HCT116 (cell line): ENCODE results near the gene CNDP1. TPM values are rescaled to one million over a fixed set of nuclear protein-coding genes. Genes with fewer than 3 reads are reported as not detected.

Source experiments
- ATAC-seq: fragments of 200-7000 bp; cut with Tn5 transposase; 2 replicates; pipeline ENCODE4 v1.9.1; 2020; ENCODE audit warnings: mild to moderate bottlenecking, moderate library complexity
- BruUV-seq: library from RNA; stranded (reverse); fragments of 400-500 nt; replicated peaks from 2 replicates; lab custom pipeline; 2021; lab: Mats Ljungman, UMichigan
- CTCF ChIA-PET: fragments of 300-600 bp; sonication (Branson Sonifier 250); formaldehyde crosslinking; loops from one replicate; lab custom pipeline; 2021; ENCODE audit warnings: antibody characterized with exemption; lab: Charles Lee
- POLR2A ChIA-PET: fragments of 300-600, 350-600 bp; sonication (Branson Sonifier 250); formaldehyde crosslinking; loops from one replicate; lab custom pipeline; 2021; ENCODE audit warnings: antibody characterized with exemption; lab: Charles Lee
- RAD21 ChIA-PET, 2 experiments: fragments of 300-600 bp; sonication (Branson Sonifier 250); formaldehyde crosslinking; loops; one replicate each; lab custom pipeline; 2023; ENCODE audit warnings: low total read pairs in 2 of 2; ENCODE audit not compliant: uncharacterized antibody in 2 of 2, unreplicated experiment in 2 of 2, low non-redundant PET in 1 of 2; lab: Charles Lee
- DNase-seq: peaks from one replicate; pipeline ENCODE4 v3.0.0-alpha.2; 2010; ENCODE audit warnings: low read depth, low spot score
- H2AFZ ChIP-seq: fragments of 200-600 bp; shearing (Covaris generic), sonication (generic); 2 replicates; pipeline ENCODE4 v1.6.1; 2017; ENCODE audit warnings: low read depth, mixed run types, mixed read lengths, antibody characterized with exemption, low read length; ENCODE audit not compliant: poor library complexity, severe bottlenecking
- H3K27ac ChIP-seq: 2 replicates; pipeline ENCODE4 v1.5.1; 2012; ENCODE audit warnings: low read depth, low read length
- H3K27me3 ChIP-seq: fragments of 200-600 bp; sonication (generic); 2 replicates; pipeline ENCODE4 v1.6.1; 2016; ENCODE audit warnings: mixed run types, low read length, mixed read lengths; ENCODE audit not compliant: insufficient read depth
- H3K36me3 ChIP-seq, 2 experiments: fragments of 200-500 bp in 1 of 2; fragments of 200-600 bp in 1 of 2; sonication (Bioruptor generic) in 1 of 2; sonication (generic) in 1 of 2; 2 replicates each; pipeline versions ENCODE4 v1.5.1 to v1.6.1; 2014 to 2016; ENCODE audit warnings: low read length in 2 of 2, inconsistent platforms in 1 of 2, mixed read lengths in 1 of 2, mixed run types in 1 of 2; ENCODE audit not compliant: insufficient read depth in 2 of 2, control insufficient read depth in 1 of 2
- H3K4me1 ChIP-seq, 2 experiments: fragments of 200-600 bp in 1 of 2; sonication (generic) in 1 of 2; 2 replicates each; pipeline versions ENCODE4 v1.5.1 to v1.6.1; 2012 to 2017; ENCODE audit warnings: low read length in 2 of 2, inconsistent platforms in 1 of 2, mild to moderate bottlenecking in 1 of 2, mixed read lengths in 1 of 2, mixed run types in 1 of 2, moderate library complexity in 1 of 2; ENCODE audit not compliant: insufficient read depth in 2 of 2, control insufficient read depth in 1 of 2
- H3K4me2 ChIP-seq: fragments of 200-600 bp; sonication (generic); 2 replicates; pipeline ENCODE4 v1.6.1; 2017; ENCODE audit warnings: mixed run types, low read length, mixed read lengths
- H3K4me3 ChIP-seq, 2 experiments: fragments of 200-600 bp in 1 of 2; sonication (generic) in 1 of 2; replicated peaks in 1 of 2; 2 replicates each; pipeline ENCODE4 v1.5.1; 2011 to 2016; ENCODE audit warnings: low read length in 2 of 2, control low read depth in 1 of 2, low read depth in 1 of 2, mild to moderate bottlenecking in 1 of 2, mixed read lengths in 1 of 2, mixed run types in 1 of 2
- H3K79me2 ChIP-seq: fragments of 200-600 bp; sonication (generic); 2 replicates; pipeline ENCODE4 v1.6.1; 2017; ENCODE audit warnings: mild to moderate bottlenecking, mixed run types, low read length, moderate library complexity, mixed read lengths; ENCODE audit not compliant: insufficient read depth
- H3K9ac ChIP-seq: fragments of 200-600 bp; sonication (generic); 2 replicates; pipeline ENCODE4 v1.6.1; 2016; ENCODE audit warnings: low read length, mixed read lengths
- H3K9me2 ChIP-seq: fragments of 200-600 bp; sonication (generic), shearing (Covaris generic); 2 replicates; pipeline ENCODE4 v1.6.1; 2017; ENCODE audit warnings: mixed run types, mild to moderate bottlenecking, moderate library complexity; ENCODE audit not compliant: insufficient read depth
- H3K9me3 ChIP-seq, 2 experiments: fragments of 200-500 bp in 1 of 2; fragments of 200-600 bp in 1 of 2; sonication (Bioruptor generic) in 1 of 2; sonication (generic) in 1 of 2; 2 replicates each; pipeline ENCODE4 v1.6.1; 2014 to 2017; ENCODE audit warnings: low read length in 2 of 2, mixed read lengths in 2 of 2, inconsistent platforms in 1 of 2, low read depth in 1 of 2, mild to moderate bottlenecking in 1 of 2, mixed run types in 1 of 2, moderate library complexity in 1 of 2; ENCODE audit not compliant: control insufficient read depth in 1 of 2, insufficient read depth in 1 of 2
- H4K20me1 ChIP-seq: fragments of 200-600 bp; sonication (generic), shearing (Covaris generic); 2 replicates; pipeline ENCODE4 v1.6.1; 2017; ENCODE audit warnings: mixed run types, mild to moderate bottlenecking, moderate library complexity; ENCODE audit not compliant: insufficient read depth
- CEBPB ChIP-seq: IDR thresholded peaks from 2 replicates; pipeline ENCODE4 v1.6.1; 2012; ENCODE audit warnings: low read depth
- EGR1 ChIP-seq: IDR thresholded peaks from 2 replicates; pipeline ENCODE4 v1.6.1; 2012; ENCODE audit warnings: low read depth
- ELF1 ChIP-seq: IDR thresholded peaks from 2 replicates; pipeline ENCODE4 v1.6.1; 2012; ENCODE audit warnings: low read depth, borderline replicate concordance
- FOSL1 ChIP-seq: IDR thresholded peaks from 2 replicates; pipeline ENCODE4 v1.6.1; 2012; ENCODE audit warnings: low read depth
- POLR2A ChIP-seq: IDR thresholded peaks from 2 replicates; pipeline ENCODE4 v1.7.0; 2011; ENCODE audit warnings: borderline replicate concordance; ENCODE audit not compliant: insufficient read depth, insufficient read length; ENCODE audit errors: extremely low read depth
- RAD21 ChIP-seq: IDR thresholded peaks from 2 replicates; pipeline ENCODE4 v1.6.1; 2012; ENCODE audit warnings: low read depth, mild to moderate bottlenecking
- SP1 ChIP-seq: IDR thresholded peaks from 2 replicates; pipeline ENCODE4 v1.6.1; 2012; ENCODE audit warnings: low read depth
- ZNF274 ChIP-seq: fragments of 200-500 bp; sonication (Bioruptor generic); IDR thresholded peaks from 2 replicates; pipeline ENCODE4 v1.6.1; 2014; ENCODE audit warnings: mild to moderate bottlenecking, low read depth, low read length, inconsistent platforms
- intact Hi-C: fragments of 100-400 bp; cut with micrococcal nuclease; formaldehyde crosslinking; loops from 2 replicates; pipeline ENCODE4 v1.10.0; 2022
- total RNA-seq: library from RNA; stranded (reverse); gene quantifications from one replicate; pipeline ENCODE4 v1.2.1, GENCODE V29; 2021; ENCODE audit not compliant: unreplicated experiment
- TF ChIP-seq, protein P1 (sequence below), 3 experiments: fragments of 200-600 bp in 1 of 3; sonication (generic) in 1 of 3; IDR thresholded peaks in 2 of 3; conservative IDR thresholded peaks in 1 of 3; 2 replicates each; pipeline ENCODE4 v1.5.1; 2012 to 2017; ENCODE audit warnings: low read depth in 2 of 3, low read length in 2 of 3, antibody characterized with exemption in 1 of 3, borderline replicate concordance in 1 of 3, control low read depth in 1 of 3, mild to moderate bottlenecking in 1 of 3, mixed read lengths in 1 of 3, mixed run types in 1 of 3, moderate library complexity in 1 of 3; ENCODE audit not compliant: insufficient read depth in 1 of 3
- TF ChIP-seq, protein P2 (sequence below): IDR thresholded peaks from 2 replicates; pipeline ENCODE4 v1.6.1; 2012
- TF ChIP-seq, protein P3 (sequence below): IDR thresholded peaks from 2 replicates; pipeline ENCODE4 v1.6.1; 2012
- TF ChIP-seq, protein P4 (sequence below): IDR thresholded peaks from 2 replicates; pipeline ENCODE4 v1.6.1; 2012; ENCODE audit warnings: low read depth

CNDP1 gene
- total RNA-seq, 1 experiment from 2014 or later, result not detected

DNA sequence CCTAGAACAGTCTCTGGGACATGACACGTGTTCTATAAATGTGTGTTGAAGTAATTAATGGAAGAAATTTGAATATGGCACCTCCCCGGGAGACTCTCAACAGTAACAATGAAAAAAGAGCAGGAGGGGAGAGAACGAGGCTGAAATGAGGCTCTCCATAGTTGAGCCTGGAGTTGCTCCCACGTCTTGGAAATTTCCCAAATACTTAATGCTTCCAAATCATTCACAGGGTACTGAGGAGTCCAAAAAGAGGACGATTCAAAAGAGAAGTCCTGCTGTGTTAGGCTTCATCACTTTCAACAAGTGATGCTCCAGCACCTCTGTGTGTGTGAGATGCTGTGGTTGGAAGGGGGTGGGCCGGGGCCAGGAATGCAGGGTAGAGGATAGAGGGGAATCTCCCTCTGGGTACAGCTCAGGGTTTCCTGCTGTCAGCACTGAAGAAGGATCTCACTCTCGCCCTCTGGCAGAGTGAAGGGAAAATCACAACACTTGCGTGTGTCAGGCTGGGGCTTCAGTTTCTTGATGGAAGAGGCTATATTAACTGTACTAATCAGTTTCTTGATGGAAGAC is 45.3 kb downstream of the CNDP1 start:
- BruUV-seq, result no TSS peak
- no peaks in the 10 kb centered on the region for H3K9me3 ChIP-seq
- H3K9ac ChIP-seq, result no peak overlapping the region
- H3K9me2 ChIP-seq, result no peaks in the 10 kb centered on the region
- no peaks in the 10 kb centered on the region for H3K4me1 ChIP-seq
- H3K4me3 ChIP-seq, result no peak overlapping the region
- intact Hi-C loops, result no loop called here
- no peak for DNase-seq
- POLR2A ChIA-PET, result no interaction called here
- TF ChIP-seq, protein P1, sequence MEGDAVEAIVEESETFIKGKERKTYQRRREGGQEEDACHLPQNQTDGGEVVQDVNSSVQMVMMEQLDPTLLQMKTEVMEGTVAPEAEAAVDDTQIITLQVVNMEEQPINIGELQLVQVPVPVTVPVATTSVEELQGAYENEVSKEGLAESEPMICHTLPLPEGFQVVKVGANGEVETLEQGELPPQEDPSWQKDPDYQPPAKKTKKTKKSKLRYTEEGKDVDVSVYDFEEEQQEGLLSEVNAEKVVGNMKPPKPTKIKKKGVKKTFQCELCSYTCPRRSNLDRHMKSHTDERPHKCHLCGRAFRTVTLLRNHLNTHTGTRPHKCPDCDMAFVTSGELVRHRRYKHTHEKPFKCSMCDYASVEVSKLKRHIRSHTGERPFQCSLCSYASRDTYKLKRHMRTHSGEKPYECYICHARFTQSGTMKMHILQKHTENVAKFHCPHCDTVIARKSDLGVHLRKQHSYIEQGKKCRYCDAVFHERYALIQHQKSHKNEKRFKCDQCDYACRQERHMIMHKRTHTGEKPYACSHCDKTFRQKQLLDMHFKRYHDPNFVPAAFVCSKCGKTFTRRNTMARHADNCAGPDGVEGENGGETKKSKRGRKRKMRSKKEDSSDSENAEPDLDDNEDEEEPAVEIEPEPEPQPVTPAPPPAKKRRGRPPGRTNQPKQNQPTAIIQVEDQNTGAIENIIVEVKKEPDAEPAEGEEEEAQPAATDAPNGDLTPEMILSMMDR (IDR thresholded peaks at IDR 0.05 in 2 of 3, conservative IDR thresholded peaks at IDR 0.05 in 1 of 3; ENCODE audit: borderline replicate concordance in 1 of 3, insufficient read depth in 1 of 3, low read depth in 2 of 3, low read length in 2 of 3), result no peak
- TF ChIP-seq ELF1 (no peak), SP1 (no peak), FOSL1 (no peak), EGR1 (no peak), CEBPB (no peak), POLR2A (no peak), ZNF274 (no peak), RAD21 (no peak)
- TF ChIP-seq, protein P2, sequence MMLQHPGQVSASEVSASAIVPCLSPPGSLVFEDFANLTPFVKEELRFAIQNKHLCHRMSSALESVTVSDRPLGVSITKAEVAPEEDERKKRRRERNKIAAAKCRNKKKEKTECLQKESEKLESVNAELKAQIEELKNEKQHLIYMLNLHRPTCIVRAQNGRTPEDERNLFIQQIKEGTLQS, result no peak
- TF ChIP-seq, protein P3, sequence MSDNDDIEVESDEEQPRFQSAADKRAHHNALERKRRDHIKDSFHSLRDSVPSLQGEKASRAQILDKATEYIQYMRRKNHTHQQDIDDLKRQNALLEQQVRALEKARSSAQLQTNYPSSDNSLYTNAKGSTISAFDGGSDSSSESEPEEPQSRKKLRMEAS, result no peak
- TF ChIP-seq, protein P4, sequence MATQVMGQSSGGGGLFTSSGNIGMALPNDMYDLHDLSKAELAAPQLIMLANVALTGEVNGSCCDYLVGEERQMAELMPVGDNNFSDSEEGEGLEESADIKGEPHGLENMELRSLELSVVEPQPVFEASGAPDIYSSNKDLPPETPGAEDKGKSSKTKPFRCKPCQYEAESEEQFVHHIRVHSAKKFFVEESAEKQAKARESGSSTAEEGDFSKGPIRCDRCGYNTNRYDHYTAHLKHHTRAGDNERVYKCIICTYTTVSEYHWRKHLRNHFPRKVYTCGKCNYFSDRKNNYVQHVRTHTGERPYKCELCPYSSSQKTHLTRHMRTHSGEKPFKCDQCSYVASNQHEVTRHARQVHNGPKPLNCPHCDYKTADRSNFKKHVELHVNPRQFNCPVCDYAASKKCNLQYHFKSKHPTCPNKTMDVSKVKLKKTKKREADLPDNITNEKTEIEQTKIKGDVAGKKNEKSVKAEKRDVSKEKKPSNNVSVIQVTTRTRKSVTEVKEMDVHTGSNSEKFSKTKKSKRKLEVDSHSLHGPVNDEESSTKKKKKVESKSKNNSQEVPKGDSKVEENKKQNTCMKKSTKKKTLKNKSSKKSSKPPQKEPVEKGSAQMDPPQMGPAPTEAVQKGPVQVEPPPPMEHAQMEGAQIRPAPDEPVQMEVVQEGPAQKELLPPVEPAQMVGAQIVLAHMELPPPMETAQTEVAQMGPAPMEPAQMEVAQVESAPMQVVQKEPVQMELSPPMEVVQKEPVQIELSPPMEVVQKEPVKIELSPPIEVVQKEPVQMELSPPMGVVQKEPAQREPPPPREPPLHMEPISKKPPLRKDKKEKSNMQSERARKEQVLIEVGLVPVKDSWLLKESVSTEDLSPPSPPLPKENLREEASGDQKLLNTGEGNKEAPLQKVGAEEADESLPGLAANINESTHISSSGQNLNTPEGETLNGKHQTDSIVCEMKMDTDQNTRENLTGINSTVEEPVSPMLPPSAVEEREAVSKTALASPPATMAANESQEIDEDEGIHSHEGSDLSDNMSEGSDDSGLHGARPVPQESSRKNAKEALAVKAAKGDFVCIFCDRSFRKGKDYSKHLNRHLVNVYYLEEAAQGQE, result no peak
- H3K4me2 ChIP-seq, result no peak overlapping the region
- H3K79me2 ChIP-seq, result no peaks in the 10 kb centered on the region
- H3K27me3 ChIP-seq, result peaks cover 42% of the 10 kb centered on the region
- H2AFZ ChIP-seq, result no peak overlapping the region
- CTCF ChIA-PET, result no interaction called here
- RAD21 ChIA-PET, result no interaction called here
- H4K20me1 ChIP-seq, result no peaks in the 10 kb centered on the region
- H3K27ac ChIP-seq, result no peak overlapping the region
- ATAC-seq, result peak; percentile 61
- H3K36me3 ChIP-seq, result no peaks in the 10 kb centered on the region
